NOMO-1 (cell line): ENCODE results near the gene DLG2.

Experiments used
- DNase-seq, 2 experiments: peaks; one replicate each; lab custom pipeline; 2025; ENCODE audit not compliant: unreplicated experiment in 2 of 2; lab: John Stamatoyannopoulos, UW

The DLG2 gene

GRCh38 chr11:84612645-84613044, 1014.5 kb downstream of the DLG2 start:
- DNase-seq, result no peak

GRCh38 chr11:84608837-84609196, 1018.3 kb downstream of the DLG2 start:
- no peak for DNase-seq

GRCh38 chr11:84607975-84608836, 1018.9 kb downstream of the DLG2 start:
- DNase-seq, result no peak

GRCh38 chr11:84594602-84595001, 1032.5 kb downstream of the DLG2 start:
- no peak for DNase-seq

GRCh38 chr11:84590106-84590505, 1037.0 kb downstream of the DLG2 start:
- DNase-seq, result no peak

GRCh38 chr11:84588131-84588829, 1038.9 kb downstream of the DLG2 start:
- no peak for DNase-seq

GRCh38 chr11:84583106-84583505, 1044.0 kb downstream of the DLG2 start:
- DNase-seq, result no peak

GRCh38 chr11:84581083-84581482, 1046.1 kb downstream of the DLG2 start:
- DNase-seq, result no peak

- DNase-seq, result no peak
Observed at GRCh38 chr11:84580428-84580827, 1046.7 kb downstream of the DLG2 start.

GRCh38 chr11:84573868-84574267, 1053.3 kb downstream of the DLG2 start:
- no peak for DNase-seq

- peak in 1 of 2 experiments; percentile 7 for DNase-seq
Observed at GRCh38 chr11:84566671-84567070, 1060.5 kb downstream of the DLG2 start.

- no peak for DNase-seq
Observed at GRCh38 chr11:84564867-84565184, 1062.3 kb downstream of the DLG2 start.

- DNase-seq, result peak; percentile 11 to 22
Observed at GRCh38 chr11:84564180-84564866, 1062.8 kb downstream of the DLG2 start.

GRCh38 chr11:84563356-84563755, 1063.8 kb downstream of the DLG2 start:
- DNase-seq, result no peak

- no peak for DNase-seq
Observed at GRCh38 chr11:84560206-84560605, 1066.9 kb downstream of the DLG2 start.

GRCh38 chr11:84558085-84558905, 1068.8 kb downstream of the DLG2 start:
- peak in 1 of 2 experiments; percentile 35 for DNase-seq

- no peak for DNase-seq
Observed at GRCh38 chr11:84552791-84553190, 1074.4 kb downstream of the DLG2 start.

- DNase-seq, result no peak
Observed at GRCh38 chr11:84549217-84549616, 1077.9 kb downstream of the DLG2 start.

- no peak for DNase-seq
Observed at GRCh38 chr11:84544566-84544965, 1082.6 kb downstream of the DLG2 start.

GRCh38 chr11:84543367-84544159, 1083.6 kb downstream of the DLG2 start:
- no peak for DNase-seq
